Osteoblast (primary cell): ENCODE results near the gene PRLR. TPM values are rescaled to one million over a fixed set of nuclear protein-coding genes. Genes with fewer than 3 reads are reported as not detected.
A peak's percentile ranks its signal among the peaks of the same experiment; 100 is the strongest.

Experiments used
- DNase-seq: peaks from one replicate; pipeline ENCODE4 v3.0.0; 2011; ENCODE audit warnings: low spot score, mixed read lengths; ENCODE audit not compliant: insufficient read length; ENCODE audit errors: missing footprints
- H2AFZ ChIP-seq: 2 replicates; pipeline ENCODE4 v1.6.0; 2011; ENCODE audit warnings: mild to moderate bottlenecking, low read length
- H3K27ac ChIP-seq: 2 replicates; pipeline ENCODE4 v1.5.1; 2011; ENCODE audit warnings: mild to moderate bottlenecking, low read depth, low read length, moderate library complexity
- H3K27me3 ChIP-seq: 2 replicates; pipeline ENCODE4 v1.6.0; 2012; ENCODE audit warnings: mild to moderate bottlenecking, control low read depth, inconsistent platforms, low read length, moderate library complexity; ENCODE audit not compliant: insufficient read depth
- H3K36me3 ChIP-seq: 2 replicates; pipeline ENCODE4 v1.5.1; 2011; ENCODE audit warnings: mild to moderate bottlenecking, low read length, control low read depth, moderate library complexity; ENCODE audit not compliant: insufficient read depth
- H3K4me1 ChIP-seq: 2 replicates; pipeline ENCODE4 v1.5.1; 2011; ENCODE audit warnings: mild to moderate bottlenecking, low read length, control low read depth, moderate library complexity; ENCODE audit not compliant: insufficient read depth
- H3K4me2 ChIP-seq: 2 replicates; pipeline ENCODE4 v1.6.0; 2011; ENCODE audit warnings: mild to moderate bottlenecking, low read length; ENCODE audit not compliant: insufficient read depth
- H3K4me3 ChIP-seq: fragments of 200-600 bp; sonication (generic); 3 replicates; pipeline ENCODE4 v1.5.1; 2012; ENCODE audit warnings: mild to moderate bottlenecking, low read length, inconsistent platforms; ENCODE audit not compliant: insufficient read depth
- H3K79me2 ChIP-seq: 2 replicates; pipeline ENCODE4 v1.6.0; 2012; ENCODE audit warnings: mild to moderate bottlenecking, low read length, control low read depth, inconsistent platforms; ENCODE audit not compliant: insufficient read depth
- H3K9me3 ChIP-seq: 2 replicates; pipeline ENCODE4 v1.5.1; 2011; ENCODE audit warnings: low read depth, low read length, control low read depth
- H4K20me1 ChIP-seq: 2 replicates; pipeline ENCODE4 v1.6.0; 2012; ENCODE audit warnings: mild to moderate bottlenecking, low read length, control low read depth; ENCODE audit not compliant: insufficient read depth
- total RNA-seq: library from RNA; depleted of rRNA; stranded (reverse); fragments of >200 nt; gene quantifications from 2 replicates; pipeline ENCODE4 v1.2.3, GENCODE V29; 2012
- TF ChIP-seq, protein P1 (sequence below): IDR thresholded peaks from 2 replicates; pipeline ENCODE4 v1.5.1; 2011; ENCODE audit warnings: mild to moderate bottlenecking, low read depth, low read length, moderate library complexity; ENCODE audit errors: extremely low read depth

The PRLR gene
- total RNA-seq, 1 donor = under 0.01 TPM

DNA sequence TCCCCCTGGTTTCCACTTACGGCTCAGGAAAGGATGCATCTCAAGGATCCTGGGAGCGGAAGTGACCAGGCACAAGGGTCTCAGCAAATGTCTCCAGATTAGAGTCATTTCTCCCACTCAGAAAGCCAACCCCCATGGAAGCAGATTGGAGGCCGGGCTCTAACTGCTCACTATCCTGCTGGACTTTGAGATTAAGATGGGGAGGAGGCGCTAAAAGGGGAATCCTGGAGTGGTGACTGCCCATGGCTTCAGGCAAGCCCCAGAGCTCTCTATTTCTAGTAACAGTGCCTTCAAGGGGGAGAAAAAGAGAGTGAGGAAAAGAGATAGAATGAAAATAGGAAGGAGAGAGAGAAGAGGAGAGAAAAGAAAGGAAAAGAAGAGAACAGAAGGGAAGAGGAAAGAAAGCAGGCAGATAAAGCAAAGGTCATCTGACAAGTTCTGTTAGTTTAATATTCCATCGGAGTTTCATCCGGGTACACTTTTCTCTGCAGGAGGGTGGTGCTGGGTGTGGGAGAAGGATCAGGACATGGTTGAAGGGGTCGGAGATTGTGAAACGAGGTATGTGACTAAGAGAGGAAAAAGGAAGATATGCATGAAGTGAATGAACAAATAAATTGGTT is 182.4 kb downstream of the PRLR start, which contains the start of gene AGXT2:
AGXT2 (minus strand) TSS at position 165 of the 620 bp plus-strand sequence; CDS start at position 108, 57 bp downstream.
- H3K79me2 ChIP-seq = no peaks in the 10 kb centered on the region
- H2AFZ ChIP-seq = peak within 1 kb of the TSS; percentile 6
- H4K20me1 ChIP-seq = no peaks in the 10 kb centered on the region
- H3K27me3 ChIP-seq = no peaks in the 10 kb centered on the region
- DNase-seq = no peak
- H3K9me3 ChIP-seq = no peaks in the 10 kb centered on the region
- TF ChIP-seq, protein P1, sequence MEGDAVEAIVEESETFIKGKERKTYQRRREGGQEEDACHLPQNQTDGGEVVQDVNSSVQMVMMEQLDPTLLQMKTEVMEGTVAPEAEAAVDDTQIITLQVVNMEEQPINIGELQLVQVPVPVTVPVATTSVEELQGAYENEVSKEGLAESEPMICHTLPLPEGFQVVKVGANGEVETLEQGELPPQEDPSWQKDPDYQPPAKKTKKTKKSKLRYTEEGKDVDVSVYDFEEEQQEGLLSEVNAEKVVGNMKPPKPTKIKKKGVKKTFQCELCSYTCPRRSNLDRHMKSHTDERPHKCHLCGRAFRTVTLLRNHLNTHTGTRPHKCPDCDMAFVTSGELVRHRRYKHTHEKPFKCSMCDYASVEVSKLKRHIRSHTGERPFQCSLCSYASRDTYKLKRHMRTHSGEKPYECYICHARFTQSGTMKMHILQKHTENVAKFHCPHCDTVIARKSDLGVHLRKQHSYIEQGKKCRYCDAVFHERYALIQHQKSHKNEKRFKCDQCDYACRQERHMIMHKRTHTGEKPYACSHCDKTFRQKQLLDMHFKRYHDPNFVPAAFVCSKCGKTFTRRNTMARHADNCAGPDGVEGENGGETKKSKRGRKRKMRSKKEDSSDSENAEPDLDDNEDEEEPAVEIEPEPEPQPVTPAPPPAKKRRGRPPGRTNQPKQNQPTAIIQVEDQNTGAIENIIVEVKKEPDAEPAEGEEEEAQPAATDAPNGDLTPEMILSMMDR = no peak
- no peak within 1 kb of the TSS for H3K4me2 ChIP-seq
- no peaks in the 10 kb centered on the region for H3K36me3 ChIP-seq
- H3K27ac ChIP-seq = peak within 1 kb of the TSS; percentile 50
- H3K4me1 ChIP-seq = peaks cover 12% of the 10 kb centered on the region
- no peak within 1 kb of the TSS for H3K4me3 ChIP-seq

DNA sequence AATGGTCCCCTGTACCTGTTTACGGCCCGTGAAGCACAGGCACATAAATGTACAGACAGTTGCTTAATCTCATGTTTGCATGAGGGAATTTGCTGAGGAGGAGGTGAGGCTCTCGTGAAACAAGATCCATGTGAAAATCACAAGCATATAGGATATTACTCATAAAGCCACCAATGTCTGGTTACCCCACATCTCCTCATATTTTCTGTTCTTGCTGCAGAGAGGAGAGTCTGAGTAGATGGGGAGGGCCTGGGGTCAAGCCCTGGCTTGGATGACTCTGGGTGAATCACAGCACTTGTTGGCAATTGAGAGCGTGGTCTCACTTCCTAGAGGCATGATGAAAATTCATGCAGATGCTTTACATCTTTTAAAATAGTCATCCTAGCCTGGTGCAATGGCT is 183.5 kb downstream of the PRLR start:
- Histone ChIP-seq H4K20me1 (no peaks in the 10 kb centered on the region), H3K27me3 (no peaks in the 10 kb centered on the region), H3K27ac (peak overlapping the region; percentile 68), H3K4me2 (peak overlapping the region; percentile 30), H3K79me2 (no peaks in the 10 kb centered on the region), H3K9me3 (no peaks in the 10 kb centered on the region), H3K4me3 (no peak overlapping the region), H3K36me3 (no peaks in the 10 kb centered on the region), H3K4me1 (peaks cover 12% of the 10 kb centered on the region), H2AFZ (no peak overlapping the region)
- TF ChIP-seq, protein P1 = no peak
- DNase-seq = peak; percentile 79

DNA sequence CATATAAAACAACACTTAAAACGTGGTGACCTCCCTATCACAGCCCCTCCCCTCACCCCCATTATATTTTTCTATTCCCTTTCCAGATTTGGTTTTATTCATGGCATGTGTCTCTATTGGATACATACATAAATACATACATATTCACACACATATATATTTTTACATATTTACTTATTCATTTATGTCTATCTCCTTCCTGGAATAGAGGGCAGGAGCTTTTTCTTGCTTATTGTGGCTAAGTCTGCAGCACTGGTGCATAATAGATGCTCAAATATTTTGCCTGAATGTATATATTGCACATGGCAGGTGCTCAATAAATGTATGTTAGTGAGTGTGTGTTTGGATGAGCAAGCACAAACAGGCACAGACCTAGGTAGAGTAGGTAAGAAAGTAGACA is 185.0 kb downstream of the PRLR start:
- Histone ChIP-seq H3K9me3 (no peaks in the 10 kb centered on the region), H3K36me3 (no peaks in the 10 kb centered on the region), H3K79me2 (no peaks in the 10 kb centered on the region), H3K4me2 (no peak overlapping the region), H3K4me1 (peaks cover 16% of the 10 kb centered on the region), H3K27me3 (no peaks in the 10 kb centered on the region), H3K27ac (no peak overlapping the region), H4K20me1 (no peaks in the 10 kb centered on the region), H2AFZ (no peak overlapping the region), H3K4me3 (no peak overlapping the region)
- TF ChIP-seq, protein P1 = no peak
- DNase-seq = no peak

DNA sequence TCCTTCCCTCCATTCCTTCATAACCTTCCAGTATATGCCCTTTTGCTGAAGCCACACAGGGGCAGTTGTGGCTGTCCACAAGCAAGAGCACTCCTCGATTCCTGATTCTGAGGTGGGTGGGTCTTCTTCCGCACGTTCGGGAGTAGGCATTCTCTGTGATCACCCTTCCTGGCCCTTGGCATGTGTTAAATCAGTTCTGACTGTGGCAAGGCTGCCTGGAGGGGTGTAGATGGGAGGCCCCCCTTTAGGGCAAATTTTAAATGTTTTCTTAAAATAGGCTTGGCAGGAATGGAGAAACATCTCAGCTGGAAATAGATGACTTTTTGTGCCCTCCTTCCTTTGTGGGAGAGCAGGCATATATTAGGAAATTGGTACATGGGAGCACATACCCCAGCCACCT is 185.6 kb downstream of the PRLR start:
- TF ChIP-seq, protein P1 = no peak
- Histone ChIP-seq H2AFZ (no peak overlapping the region), H3K27ac (no peak overlapping the region), H3K4me3 (no peak overlapping the region), H4K20me1 (no peaks in the 10 kb centered on the region), H3K79me2 (no peaks in the 10 kb centered on the region), H3K4me1 (peaks cover 16% of the 10 kb centered on the region), H3K9me3 (no peaks in the 10 kb centered on the region), H3K27me3 (no peaks in the 10 kb centered on the region), H3K36me3 (no peaks in the 10 kb centered on the region), H3K4me2 (no peak overlapping the region)
- no peak for DNase-seq
